ENCODE results near the gene NRF1.

NRF1 gene

GRCh38 chr7:129781928-129782817 lies 170.7 kb downstream of the NRF1 start:
- POLR2A ChIA-PET, result no interaction called here

DNA sequence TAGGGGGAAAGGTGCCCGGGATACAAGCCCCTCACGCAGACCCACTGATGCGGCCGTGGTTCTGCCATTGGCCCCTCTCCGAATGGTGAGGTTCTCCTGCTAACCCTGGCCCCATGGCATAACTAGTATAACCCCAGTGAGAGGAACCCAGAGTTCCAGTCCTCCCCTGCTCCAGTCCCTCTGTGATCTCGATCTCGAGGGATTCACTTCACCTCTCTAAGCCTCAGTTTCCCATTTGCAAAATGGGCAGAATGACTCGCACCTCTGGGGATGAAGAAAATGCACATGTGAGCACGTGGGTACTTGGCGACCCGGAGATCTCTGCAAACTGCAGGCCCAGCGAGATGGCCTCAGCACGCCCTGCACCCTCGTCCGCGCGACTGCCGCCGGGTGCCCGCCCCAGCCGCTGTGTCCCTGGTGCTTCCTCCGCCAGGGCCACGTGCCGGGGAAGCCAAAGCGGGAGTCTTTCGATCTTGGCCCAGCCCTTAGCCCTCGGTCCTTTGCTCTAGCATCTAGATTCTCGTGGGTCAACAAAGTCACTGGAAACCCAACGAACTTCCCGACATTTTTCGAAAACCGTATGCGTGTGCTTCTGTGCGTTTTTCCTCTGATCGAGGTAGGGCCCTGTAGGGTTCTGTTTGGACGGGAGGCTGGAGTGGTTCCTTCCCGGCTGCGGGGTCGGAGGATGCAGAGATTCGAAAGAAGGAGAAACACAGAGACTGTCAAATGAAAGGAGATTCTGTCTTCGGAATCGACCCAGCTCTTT lies 171.5 kb downstream of the NRF1 start:
- TF ChIP-seq, protein P1, sequence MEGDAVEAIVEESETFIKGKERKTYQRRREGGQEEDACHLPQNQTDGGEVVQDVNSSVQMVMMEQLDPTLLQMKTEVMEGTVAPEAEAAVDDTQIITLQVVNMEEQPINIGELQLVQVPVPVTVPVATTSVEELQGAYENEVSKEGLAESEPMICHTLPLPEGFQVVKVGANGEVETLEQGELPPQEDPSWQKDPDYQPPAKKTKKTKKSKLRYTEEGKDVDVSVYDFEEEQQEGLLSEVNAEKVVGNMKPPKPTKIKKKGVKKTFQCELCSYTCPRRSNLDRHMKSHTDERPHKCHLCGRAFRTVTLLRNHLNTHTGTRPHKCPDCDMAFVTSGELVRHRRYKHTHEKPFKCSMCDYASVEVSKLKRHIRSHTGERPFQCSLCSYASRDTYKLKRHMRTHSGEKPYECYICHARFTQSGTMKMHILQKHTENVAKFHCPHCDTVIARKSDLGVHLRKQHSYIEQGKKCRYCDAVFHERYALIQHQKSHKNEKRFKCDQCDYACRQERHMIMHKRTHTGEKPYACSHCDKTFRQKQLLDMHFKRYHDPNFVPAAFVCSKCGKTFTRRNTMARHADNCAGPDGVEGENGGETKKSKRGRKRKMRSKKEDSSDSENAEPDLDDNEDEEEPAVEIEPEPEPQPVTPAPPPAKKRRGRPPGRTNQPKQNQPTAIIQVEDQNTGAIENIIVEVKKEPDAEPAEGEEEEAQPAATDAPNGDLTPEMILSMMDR (IDR thresholded peaks at IDR 0.05; ENCODE audit: insufficient read depth, low read length, missing control alignments), result no peak
- no peak overlapping the region for H3K4me3 ChIP-seq (ENCODE audit: low read depth, low read length)
- DNase-seq (ENCODE audit: low read depth, low spot score), result no peak
- CTCF ChIA-PET, result no interaction called here
- POLR2A ChIA-PET, result no interaction called here

More at GRCh38 chr7:129781928-129782817, 170.7 kb downstream of the NRF1 start:
- no peak for DNase-seq (ENCODE audit: low read depth, low spot score)
- TF ChIP-seq, protein P1 (IDR thresholded peaks at IDR 0.05; ENCODE audit: insufficient read depth, low read length, missing control alignments), result no peak
- H3K4me3 ChIP-seq (ENCODE audit: low read depth, low read length), result no peak overlapping the region
- CTCF ChIA-PET, result no interaction called here

- CTCF ChIA-PET, result no interaction called here
- TF ChIP-seq, protein P1 (IDR thresholded peaks at IDR 0.05; ENCODE audit: insufficient read depth, low read length, missing control alignments), result no peak
- no peak for DNase-seq (ENCODE audit: low read depth, low spot score)
- POLR2A ChIA-PET, result no interaction called here
- no peak overlapping the region for H3K4me3 ChIP-seq (ENCODE audit: low read depth, low read length)
These were observed 172.0 kb downstream of the NRF1 start for GRCh38 chr7:129783584-129783919.

DNA sequence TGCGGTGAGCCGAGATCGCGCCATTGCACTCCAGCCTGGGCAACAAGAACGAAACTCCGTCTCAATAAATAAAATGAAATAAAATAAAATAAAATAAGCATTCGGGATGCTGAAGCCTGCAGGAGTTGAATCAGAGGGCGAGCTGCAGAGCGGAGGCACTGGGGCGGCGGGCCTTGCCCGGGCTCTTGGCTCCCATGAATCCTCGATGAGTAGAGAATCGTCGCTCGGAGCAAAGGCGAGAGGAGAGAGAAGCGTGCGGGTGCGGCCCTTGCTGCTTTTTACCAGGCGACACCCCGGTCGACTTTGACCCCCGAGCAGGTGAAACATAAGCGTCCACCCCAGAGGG lies 172.9 kb downstream of the NRF1 start:
- H3K4me3 ChIP-seq (ENCODE audit: low read depth, low read length), result no peak overlapping the region
- TF ChIP-seq, protein P1 (IDR thresholded peaks at IDR 0.05; ENCODE audit: insufficient read depth, low read length, missing control alignments), result no peak
- ChIA-PET POLR2A (no interaction called here), CTCF (no interaction called here)
- no peak for DNase-seq (ENCODE audit: low read depth, low spot score)

GRCh38 chr7:129784783-129785684 lies 173.5 kb downstream of the NRF1 start:
- H3K4me3 ChIP-seq (ENCODE audit: low read depth, low read length), result no peak overlapping the region
- ChIA-PET CTCF (interaction anchor here (1.4 kb wide), 1 partner anchor 45 kb away, joined by 5 read pairs; no protein-coding TSS in a partner anchor), POLR2A (no interaction called here)
- TF ChIP-seq, protein P1 (IDR thresholded peaks at IDR 0.05; ENCODE audit: insufficient read depth, low read length, missing control alignments), result no peak
- no peak for DNase-seq (ENCODE audit: low read depth, low spot score)

Data from AG04449 (cell line).